ENCODE data around the gene MYO9B. TPM values are rescaled to one million over a fixed set of nuclear protein-coding genes. Genes with fewer than 3 reads are reported as not detected.

The MYO9B gene
- total RNA-seq, 1 donor from 2014 or later, result 123 TPM

DNA sequence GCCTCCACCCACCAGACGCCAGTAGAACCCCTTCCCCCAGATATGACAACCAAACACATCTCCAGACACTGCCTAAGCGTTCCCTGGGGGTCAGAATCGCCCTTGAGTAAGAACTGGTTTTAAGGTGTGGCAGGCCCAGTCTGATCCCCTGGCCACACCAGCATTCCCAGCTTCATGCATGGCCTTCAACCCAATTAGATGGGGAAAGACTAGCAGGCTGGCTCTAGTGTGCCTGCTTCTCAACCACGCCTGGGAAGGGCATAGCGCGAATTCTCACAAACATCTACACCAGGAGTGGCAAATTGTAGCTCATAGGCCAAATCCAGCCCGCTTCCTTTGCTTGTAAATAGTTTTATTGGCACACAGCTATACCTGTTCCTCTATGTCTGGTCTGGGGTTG is 13.9 kb upstream of the MYO9B start:
- peaks cover 16% of the 10 kb centered on the region for H3K36me3 ChIP-seq (ENCODE audit: insufficient read depth, low read length)
- Mint-ChIP-seq H3K9me3 (ENCODE audit: unreplicated experiment) (no peaks in the 10 kb centered on the region), H3K27me3 (ENCODE audit: low read depth, unreplicated experiment) (no peaks in the 10 kb centered on the region), H3K27ac (ENCODE audit: unreplicated experiment) (no peak overlapping the region), H3K36me3 (ENCODE audit: low read depth, unreplicated experiment) (peaks cover 14% of the 10 kb centered on the region), H3K4me1 (ENCODE audit: low read depth, unreplicated experiment) (no peaks in the 10 kb centered on the region), H3K4me3 (ENCODE audit: unreplicated experiment) (no peak overlapping the region)
- FAIRE-seq, result no peak
- no peak overlapping the region for H3K27ac ChIP-seq (ENCODE audit: low read depth, low read length)
- DNase-seq (ENCODE audit: low read depth), result no peak
- no peak overlapping the region for H2AFZ ChIP-seq (ENCODE audit: low read depth, low read length)
- H3K9me3 ChIP-seq (ENCODE audit: insufficient read depth, low read depth, low read length), result peaks cover 13% of the 10 kb centered on the region
- no peak overlapping the region for H3K4me2 ChIP-seq (ENCODE audit: low read length)
- H4K20me1 ChIP-seq (ENCODE audit: insufficient read depth, low read length), result no peaks in the 10 kb centered on the region
- peaks cover 48% of the 10 kb centered on the region for H3K79me2 ChIP-seq (ENCODE audit: insufficient read depth, low read length)
- no peaks in the 10 kb centered on the region for H3K4me1 ChIP-seq (ENCODE audit: insufficient read depth, low read length)
- H3K9ac ChIP-seq (ENCODE audit: low read length), result no peak overlapping the region
- H3K4me3 ChIP-seq (ENCODE audit: insufficient read depth, low read depth, low read length), result no peak overlapping the region
- TF ChIP-seq EZH2 (IDR thresholded peaks at IDR 0.05; ENCODE audit: insufficient read depth, low read length) (no peak), CTCF (IDR thresholded peaks at IDR 0.05; ENCODE audit: insufficient read depth, low read depth, low read length) (no peak)
- H3K27me3 ChIP-seq (ENCODE audit: insufficient read depth, low read length), result no peaks in the 10 kb centered on the region

- no peaks in the 10 kb centered on the region for H3K4me1 ChIP-seq (ENCODE audit: insufficient read depth, low read length)
- no peaks in the 10 kb centered on the region for H3K9me3 Mint-ChIP-seq (ENCODE audit: unreplicated experiment)
- H3K27ac Mint-ChIP-seq (ENCODE audit: unreplicated experiment), result no peak overlapping the region
- H3K4me1 Mint-ChIP-seq (ENCODE audit: low read depth, unreplicated experiment), result peaks cover 3% of the 10 kb centered on the region
- peaks cover 48% of the 10 kb centered on the region for H3K79me2 ChIP-seq (ENCODE audit: insufficient read depth, low read length)
- FAIRE-seq (no peak), DNase-seq (ENCODE audit: low read depth) (no peak)
- peaks cover 7% of the 10 kb centered on the region for H3K9me3 ChIP-seq (ENCODE audit: insufficient read depth, low read depth, low read length)
- peaks cover 7% of the 10 kb centered on the region for H3K36me3 ChIP-seq (ENCODE audit: insufficient read depth, low read length)
- H3K27me3 ChIP-seq (ENCODE audit: insufficient read depth, low read length), result no peaks in the 10 kb centered on the region
- no peaks in the 10 kb centered on the region for H3K27me3 Mint-ChIP-seq (ENCODE audit: low read depth, unreplicated experiment)
- no peak overlapping the region for H3K4me2 ChIP-seq (ENCODE audit: low read length)
- no peak overlapping the region for H3K4me3 ChIP-seq (ENCODE audit: insufficient read depth, low read depth, low read length)
- H3K27ac ChIP-seq (ENCODE audit: low read depth, low read length), result no peak overlapping the region
- no peak overlapping the region for H3K4me3 Mint-ChIP-seq (ENCODE audit: unreplicated experiment)
- no peak overlapping the region for H2AFZ ChIP-seq (ENCODE audit: low read depth, low read length)
- TF ChIP-seq CTCF (IDR thresholded peaks at IDR 0.05; ENCODE audit: insufficient read depth, low read depth, low read length) (no peak), EZH2 (IDR thresholded peaks at IDR 0.05; ENCODE audit: insufficient read depth, low read length) (no peak)
- no peak overlapping the region for H3K9ac ChIP-seq (ENCODE audit: low read length)
- H3K36me3 Mint-ChIP-seq (ENCODE audit: low read depth, unreplicated experiment), result peaks cover 9% of the 10 kb centered on the region
- no peaks in the 10 kb centered on the region for H4K20me1 ChIP-seq (ENCODE audit: insufficient read depth, low read length)
Observed at GRCh38 chr19:17063428-17063827, 12.1 kb upstream of the MYO9B start.

GRCh38 chr19:17069193-17069592 is 6.4 kb upstream of the MYO9B start:
- Mint-ChIP-seq H3K27ac (ENCODE audit: unreplicated experiment) (no peak overlapping the region), H3K4me1 (ENCODE audit: low read depth, unreplicated experiment) (peaks cover 7% of the 10 kb centered on the region), H3K4me3 (ENCODE audit: unreplicated experiment) (no peak overlapping the region), H3K9me3 (ENCODE audit: unreplicated experiment) (no peaks in the 10 kb centered on the region), H3K27me3 (ENCODE audit: low read depth, unreplicated experiment) (no peaks in the 10 kb centered on the region), H3K36me3 (ENCODE audit: low read depth, unreplicated experiment) (peaks cover 5% of the 10 kb centered on the region)
- no peak overlapping the region for H2AFZ ChIP-seq (ENCODE audit: low read depth, low read length)
- H3K4me1 ChIP-seq (ENCODE audit: insufficient read depth, low read length), result peaks cover 3% of the 10 kb centered on the region
- no peaks in the 10 kb centered on the region for H3K27me3 ChIP-seq (ENCODE audit: insufficient read depth, low read length)
- no peaks in the 10 kb centered on the region for H3K9me3 ChIP-seq (ENCODE audit: insufficient read depth, low read depth, low read length)
- no peak overlapping the region for H3K9ac ChIP-seq (ENCODE audit: low read length)
- FAIRE-seq, result no peak
- H3K4me2 ChIP-seq (ENCODE audit: low read length), result no peak overlapping the region
- H3K27ac ChIP-seq (ENCODE audit: low read depth, low read length), result no peak overlapping the region
- H3K4me3 ChIP-seq (ENCODE audit: insufficient read depth, low read depth, low read length), result no peak overlapping the region
- peaks cover 63% of the 10 kb centered on the region for H3K79me2 ChIP-seq (ENCODE audit: insufficient read depth, low read length)
- no peak for TF ChIP-seq CTCF (IDR thresholded peaks at IDR 0.05; ENCODE audit: insufficient read depth, low read depth, low read length)
- no peak for TF ChIP-seq EZH2 (IDR thresholded peaks at IDR 0.05; ENCODE audit: insufficient read depth, low read length)
- H4K20me1 ChIP-seq (ENCODE audit: insufficient read depth, low read length), result no peaks in the 10 kb centered on the region
- peaks cover 9% of the 10 kb centered on the region for H3K36me3 ChIP-seq (ENCODE audit: insufficient read depth, low read length)
- DNase-seq (ENCODE audit: low read depth), result no peak
